Activated naive CD8-positive, alpha-beta T cell (primary cell): ENCODE measurements around the gene JAK1.
"Not testable (repeated sequence)": the region's sequence is repeated elsewhere in the genome, so short reads cannot be mapped to it uniquely, and the experiment has no call there.

Source experiments
- H3K27ac Mint-ChIP-seq: one replicate; pipeline ENCODE4 v1.8.0; 2021; ENCODE audit warnings: mixed read lengths
- H3K27me3 Mint-ChIP-seq: one replicate; pipeline ENCODE4 v1.8.0; 2021; ENCODE audit warnings: mixed read lengths
- H3K36me3 Mint-ChIP-seq: one replicate; pipeline ENCODE4 v1.8.0; 2021; ENCODE audit warnings: mixed read lengths
- H3K4me1 Mint-ChIP-seq: one replicate; pipeline ENCODE4 v1.8.0; 2021; ENCODE audit warnings: low read depth, mixed read lengths
- H3K4me3 Mint-ChIP-seq: one replicate; pipeline ENCODE4 v1.8.0; 2021; ENCODE audit warnings: mild to moderate bottlenecking, mixed read lengths
- H3K9me3 Mint-ChIP-seq: one replicate; pipeline ENCODE4 v1.8.0; 2021; ENCODE audit warnings: low read depth, mixed read lengths

JAK1 gene

DNA sequence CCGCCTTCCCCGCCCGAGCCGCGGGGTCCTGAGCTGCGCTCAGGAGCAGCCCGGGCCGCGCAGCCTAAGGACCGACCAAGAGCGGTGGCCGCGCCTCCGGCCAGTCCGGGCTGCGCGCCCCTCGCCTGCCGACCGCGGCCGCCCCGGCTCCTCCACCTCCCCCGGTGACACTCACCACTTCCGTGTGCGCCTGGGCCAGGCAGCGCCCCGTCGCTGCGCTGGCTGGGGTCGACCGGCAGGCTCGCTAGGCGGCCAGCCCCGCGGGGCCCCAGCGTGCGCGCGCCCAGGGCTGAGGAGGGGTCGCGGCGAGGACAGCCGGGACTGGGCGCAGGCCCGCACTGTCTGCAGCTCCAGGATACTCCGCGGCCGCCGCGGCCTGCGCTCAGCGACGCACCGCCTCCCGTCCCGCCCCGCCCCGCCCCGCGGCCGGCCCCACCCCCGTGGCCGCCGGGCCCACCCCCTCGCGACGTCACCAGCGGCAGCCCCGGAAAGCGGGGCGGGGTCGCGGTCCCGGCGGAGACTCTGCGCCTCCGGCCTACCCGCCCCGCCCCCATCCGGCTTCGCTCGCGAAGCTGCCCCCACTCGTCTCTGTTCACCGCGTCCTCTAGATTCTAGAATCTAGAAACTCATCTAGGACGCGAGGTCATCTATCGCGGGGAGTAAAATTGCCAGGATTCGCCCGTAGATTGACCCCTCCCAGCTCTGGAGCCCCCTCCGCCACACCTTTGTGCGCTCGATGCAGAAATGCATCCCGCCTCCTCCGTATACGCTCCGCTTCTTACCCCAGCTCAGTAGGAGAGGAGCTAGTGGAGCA lies at the start of gene JAK1:
JAK1 (minus strand) TSS at position 392 of the 814 bp plus-strand sequence. CDS start 80,285 bp downstream, outside the sequence.
- H3K27me3 Mint-ChIP-seq, result no peaks in the 10 kb centered on the region

DNA sequence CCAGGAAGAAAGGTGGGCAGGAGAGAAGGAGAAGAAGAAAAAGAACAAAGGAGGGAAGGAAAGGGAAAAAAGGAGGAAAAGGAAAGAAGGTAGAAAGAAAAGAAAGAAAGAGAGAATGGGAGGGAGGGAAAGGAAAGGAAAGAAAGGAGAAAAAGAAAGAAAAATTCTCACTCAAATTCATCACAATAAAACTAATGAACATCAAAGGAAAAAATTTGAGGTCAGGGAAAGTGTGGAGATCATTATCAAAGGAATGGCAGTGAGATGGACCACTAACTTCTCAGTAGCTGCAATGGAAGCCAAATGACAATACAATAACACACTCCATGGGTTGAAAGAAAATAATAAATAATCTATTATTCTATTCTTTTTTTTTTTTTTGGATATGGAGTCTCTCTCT lies 48.0 kb upstream of the JAK1 start:
- Mint-ChIP-seq H3K4me3 (no peak overlapping the region), H3K27ac (no peak overlapping the region), H3K4me1 (peaks cover 20% of the 10 kb centered on the region), H3K36me3 (peaks cover 2% of the 10 kb centered on the region), H3K27me3 (no peaks in the 10 kb centered on the region), H3K9me3 (no peaks in the 10 kb centered on the region)

More for the DNA sequence above, at the start of gene JAK1:
- peak within 1 kb of the TSS; percentile 92 for H3K4me3 Mint-ChIP-seq
- peak within 1 kb of the TSS; percentile 95 for H3K27ac Mint-ChIP-seq
- H3K36me3 Mint-ChIP-seq, result peaks cover 4% of the 10 kb centered on the region
- H3K4me1 Mint-ChIP-seq, result peaks cover 54% of the 10 kb centered on the region
- no peaks in the 10 kb centered on the region for H3K9me3 Mint-ChIP-seq

DNA sequence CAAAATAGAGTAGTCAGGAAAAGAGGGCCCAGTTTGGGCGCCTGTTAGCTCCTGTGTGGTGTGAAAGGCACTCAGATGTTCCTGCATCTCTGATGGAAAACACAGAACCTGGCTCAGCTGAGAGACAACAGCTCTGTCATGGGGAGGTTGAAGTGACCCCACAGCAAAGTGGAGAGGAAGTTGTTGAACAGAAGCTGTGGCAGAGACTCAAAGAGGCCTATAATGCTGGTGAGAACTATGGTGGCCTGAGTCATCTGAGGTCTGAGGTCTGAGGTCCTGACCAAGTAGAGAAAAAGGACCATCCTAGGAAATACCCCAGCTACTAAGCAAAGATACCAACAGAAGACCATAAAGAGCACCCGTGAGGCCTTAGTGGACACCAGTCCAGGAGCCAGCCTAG lies 45.6 kb upstream of the JAK1 start:
- no peaks in the 10 kb centered on the region for H3K9me3 Mint-ChIP-seq
- no peak overlapping the region for H3K27ac Mint-ChIP-seq
- H3K4me3 Mint-ChIP-seq, result no peak overlapping the region
- H3K27me3 Mint-ChIP-seq, result no peaks in the 10 kb centered on the region
- H3K36me3 Mint-ChIP-seq, result peaks cover 2% of the 10 kb centered on the region
- peaks cover 32% of the 10 kb centered on the region for H3K4me1 Mint-ChIP-seq

DNA sequence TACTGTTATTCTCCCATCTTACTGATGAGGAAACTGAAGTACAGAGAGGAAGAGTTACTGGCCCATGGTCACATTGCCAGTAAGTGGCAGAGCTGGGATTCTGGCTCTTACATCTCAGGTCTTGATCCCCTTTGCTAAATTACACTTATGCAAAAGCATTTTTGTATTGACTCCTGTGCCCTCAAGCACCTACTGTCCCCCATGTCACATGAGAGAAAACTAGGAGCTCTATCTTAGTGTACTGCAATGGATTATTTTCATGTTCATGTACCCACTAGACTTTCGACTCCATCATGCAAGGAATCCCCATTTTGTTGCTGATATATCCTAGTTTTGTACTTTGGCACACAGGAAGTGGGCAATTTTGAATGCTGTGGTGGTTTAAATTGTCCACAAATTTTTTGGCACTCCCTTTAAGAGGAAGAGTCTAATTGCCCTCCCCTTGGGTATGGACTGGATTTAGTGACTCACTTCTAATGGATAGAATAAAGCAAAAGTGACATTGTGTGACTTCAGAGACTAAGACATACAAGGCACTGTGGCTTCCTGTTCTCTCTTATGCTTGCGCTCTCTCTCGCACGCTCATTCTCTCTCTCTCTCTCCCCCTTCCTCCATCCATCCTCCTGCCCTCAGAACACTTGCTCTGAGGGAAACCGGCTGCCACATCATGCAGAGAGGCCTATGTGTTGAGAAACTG lies 43.5 kb upstream of the JAK1 start:
- Mint-ChIP-seq H3K27me3 (no peaks in the 10 kb centered on the region), H3K27ac (peak overlapping the region; percentile 79), H3K9me3 (no peaks in the 10 kb centered on the region), H3K4me1 (peaks cover 36% of the 10 kb centered on the region), H3K4me3 (peak overlapping the region; percentile 38), H3K36me3 (peaks cover 2% of the 10 kb centered on the region)

DNA sequence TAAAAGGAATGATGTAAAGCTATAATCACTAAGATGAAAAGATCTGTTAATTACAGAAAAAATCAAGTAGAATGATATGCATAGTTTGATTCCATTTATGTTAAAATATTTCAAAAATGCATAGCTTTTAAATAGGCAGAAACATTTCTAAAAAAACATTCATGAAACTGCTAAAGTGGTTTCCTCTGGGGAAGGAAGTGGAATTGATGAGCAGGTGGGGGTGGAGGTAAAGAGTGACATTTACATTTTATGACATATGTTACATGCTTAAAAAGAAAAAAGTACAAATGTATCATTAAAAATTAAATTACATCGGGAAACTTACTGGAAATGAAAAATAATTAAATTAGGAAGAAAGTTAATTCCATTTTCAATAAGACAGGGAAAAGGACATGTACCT lies 42.8 kb upstream of the JAK1 start:
- peaks cover 2% of the 10 kb centered on the region for H3K36me3 Mint-ChIP-seq
- H3K27me3 Mint-ChIP-seq, result no peaks in the 10 kb centered on the region
- no peaks in the 10 kb centered on the region for H3K9me3 Mint-ChIP-seq
- peak overlapping the region; percentile 51 for H3K27ac Mint-ChIP-seq
- H3K4me3 Mint-ChIP-seq, result peak overlapping the region; percentile 38
- H3K4me1 Mint-ChIP-seq, result peaks cover 36% of the 10 kb centered on the region

DNA sequence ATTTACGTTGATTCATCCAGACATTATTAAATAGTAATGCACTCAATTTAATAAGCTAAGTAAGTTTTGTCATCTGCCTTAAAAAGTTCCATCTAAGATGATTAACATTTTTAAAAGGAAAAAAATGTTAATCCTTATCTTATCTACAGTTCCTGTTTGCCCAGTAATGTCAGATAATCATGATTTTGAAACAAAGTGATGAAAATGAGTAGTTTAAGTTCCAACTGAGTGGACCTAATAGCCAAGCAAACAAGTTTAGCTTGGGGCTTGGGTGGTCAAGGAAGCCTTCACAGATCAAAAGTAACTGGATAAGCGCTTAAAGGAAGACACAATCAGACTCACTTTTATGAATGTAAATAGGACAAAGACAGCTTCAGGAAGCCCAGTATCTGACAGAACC lies 40.5 kb upstream of the JAK1 start:
- Mint-ChIP-seq H3K4me1 (peaks cover 46% of the 10 kb centered on the region), H3K36me3 (no peaks in the 10 kb centered on the region), H3K27ac (no peak overlapping the region), H3K27me3 (no peaks in the 10 kb centered on the region), H3K4me3 (no peak overlapping the region), H3K9me3 (no peaks in the 10 kb centered on the region)

- H3K27ac Mint-ChIP-seq, result peak overlapping the region; percentile 34
- peaks cover 33% of the 10 kb centered on the region for H3K4me1 Mint-ChIP-seq
- peaks cover 7% of the 10 kb centered on the region for H3K36me3 Mint-ChIP-seq
- H3K9me3 Mint-ChIP-seq, result no peaks in the 10 kb centered on the region
- no peaks in the 10 kb centered on the region for H3K27me3 Mint-ChIP-seq
- H3K4me3 Mint-ChIP-seq, result peak overlapping the region; percentile 77
Measured at GRCh38 chr1:65003316-65003664, 36.9 kb upstream of the JAK1 start.

GRCh38 chr1:65002508-65003315 lies 36.4 kb upstream of the JAK1 start:
- Mint-ChIP-seq H3K27ac (peak overlapping the region; percentile 35), H3K36me3 (peaks cover 7% of the 10 kb centered on the region), H3K4me1 (peaks cover 30% of the 10 kb centered on the region), H3K27me3 (no peaks in the 10 kb centered on the region), H3K9me3 (peaks cover 4% of the 10 kb centered on the region), H3K4me3 (peak overlapping the region; percentile 77)

- peaks cover 7% of the 10 kb centered on the region for H3K36me3 Mint-ChIP-seq
- no peaks in the 10 kb centered on the region for H3K27me3 Mint-ChIP-seq
- H3K4me1 Mint-ChIP-seq, result peaks cover 30% of the 10 kb centered on the region
- H3K9me3 Mint-ChIP-seq, result peaks cover 5% of the 10 kb centered on the region
- peak overlapping the region; percentile 35 for H3K27ac Mint-ChIP-seq
- peak overlapping the region; percentile 77 for H3K4me3 Mint-ChIP-seq
Measured at GRCh38 chr1:65002156-65002507, 35.8 kb upstream of the JAK1 start.

DNA sequence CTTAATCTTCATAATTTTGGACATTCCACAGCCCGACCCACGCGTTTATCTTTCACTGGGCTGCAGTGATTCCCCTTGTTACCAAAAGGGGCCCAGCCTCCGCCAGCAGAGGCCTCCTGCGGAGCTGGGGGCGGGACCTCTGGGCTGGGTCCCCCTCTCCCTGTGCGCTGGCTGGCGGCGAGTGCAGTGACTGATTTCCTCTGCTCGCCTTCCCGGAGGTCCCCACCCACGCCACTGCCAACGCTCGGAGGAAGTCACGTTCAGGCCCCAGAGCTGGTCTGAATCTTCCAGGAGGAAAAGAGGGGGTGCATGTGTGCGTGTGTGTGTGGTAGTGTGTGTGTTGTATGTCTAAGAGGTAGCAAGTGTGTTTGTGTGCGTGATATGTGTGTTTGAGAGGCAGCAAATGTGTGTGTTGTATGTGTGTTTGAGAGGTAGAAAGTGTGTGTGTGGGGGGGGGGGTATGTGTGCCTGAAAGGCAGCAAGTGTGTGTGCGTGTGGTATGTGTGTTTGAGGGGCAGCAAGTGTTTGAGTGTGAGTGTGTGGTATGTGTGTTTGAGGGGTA lies 35.0 kb upstream of the JAK1 start:
- Mint-ChIP-seq H3K27ac (peak overlapping the region; percentile 35), H3K27me3 (no peaks in the 10 kb centered on the region), H3K36me3 (peaks cover 7% of the 10 kb centered on the region), H3K9me3 (peaks cover 5% of the 10 kb centered on the region), H3K4me1 (peaks cover 25% of the 10 kb centered on the region), H3K4me3 (peak overlapping the region; percentile 77)

GRCh38 chr1:64998425-64998948 lies 32.1 kb upstream of the JAK1 start:
- not testable (repeated sequence) for H3K27me3 Mint-ChIP-seq, H3K9me3 Mint-ChIP-seq, H3K36me3 Mint-ChIP-seq, H3K4me3 Mint-ChIP-seq, H3K27ac Mint-ChIP-seq
- peaks cover 23% of the 10 kb centered on the region for H3K4me1 Mint-ChIP-seq

DNA sequence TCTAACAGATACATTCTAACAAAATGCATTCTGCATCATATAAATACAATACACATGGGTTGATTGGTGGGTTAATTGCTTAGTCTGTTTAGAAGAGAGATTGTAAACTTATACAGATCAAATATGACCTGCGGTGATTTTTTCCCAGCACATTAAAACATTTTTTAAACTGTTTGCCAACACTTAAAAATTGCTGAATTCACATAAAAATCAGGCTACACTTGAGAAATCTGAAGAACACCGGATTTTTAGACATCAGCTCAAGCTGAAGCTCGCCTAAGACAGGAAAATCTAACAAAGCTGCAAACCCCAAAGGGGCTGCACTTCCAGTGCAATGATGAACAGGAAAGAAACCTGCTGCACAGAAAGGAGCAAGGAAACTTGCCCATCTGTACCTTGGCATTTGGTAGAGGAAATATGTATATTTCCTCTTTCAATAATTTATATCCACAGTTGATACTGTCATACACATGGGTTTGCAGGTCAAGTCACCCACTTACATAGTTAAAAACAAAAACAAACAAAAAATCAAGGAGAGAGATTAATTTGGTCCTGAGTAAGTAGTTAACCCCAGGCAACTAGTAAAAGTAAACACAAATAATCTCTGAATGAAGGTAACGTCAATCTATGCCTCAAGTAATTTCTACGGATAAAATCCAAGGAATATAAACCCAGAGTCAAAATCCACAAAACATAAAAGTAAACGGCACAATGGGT lies 30.4 kb upstream of the JAK1 start:
- Mint-ChIP-seq H3K36me3 (peaks cover 9% of the 10 kb centered on the region), H3K4me1 (peaks cover 10% of the 10 kb centered on the region), H3K27me3 (no peaks in the 10 kb centered on the region), H3K27ac (no peak overlapping the region), H3K9me3 (peaks cover 5% of the 10 kb centered on the region), H3K4me3 (no peak overlapping the region)

- Mint-ChIP-seq H3K27ac (no peak overlapping the region), H3K36me3 (peaks cover 9% of the 10 kb centered on the region), H3K27me3 (no peaks in the 10 kb centered on the region), H3K4me3 (no peak overlapping the region), H3K9me3 (peaks cover 5% of the 10 kb centered on the region), H3K4me1 (no peaks in the 10 kb centered on the region)
Measured at GRCh38 chr1:64995316-64995715, 29.0 kb upstream of the JAK1 start.
